Astrocyte (in vitro differentiated cells and primary cell): Measurements from ENCODE around the gene ZBTB17. TPM values are rescaled to one million over a fixed set of nuclear protein-coding genes. Genes with fewer than 3 reads are reported as not detected.

Experiments used
- DNase-seq: peaks from one replicate; pipeline ENCODE4 v3.0.0-alpha.2; 2010; ENCODE audit warnings: low read depth
- FAIRE-seq: peaks from 2 replicates; lab custom pipeline; 2011; peaks lifted over from hg19 to GRCh38; lab: Jason Lieb, UNC
- H2AFZ ChIP-seq: 2 replicates; pipeline ENCODE4 v1.6.0; 2012; ENCODE audit warnings: low read depth, low read length, inconsistent platforms
- H3K27ac ChIP-seq: 2 replicates; pipeline ENCODE4 v1.5.1; 2011; ENCODE audit warnings: low read depth, low read length, inconsistent platforms
- H3K27me3 ChIP-seq: 2 replicates; pipeline ENCODE4 v1.6.0; 2011; ENCODE audit warnings: low read length, inconsistent platforms; ENCODE audit not compliant: insufficient read depth
- H3K36me3 ChIP-seq: 2 replicates; pipeline ENCODE4 v1.5.1; 2011; ENCODE audit warnings: low read length, inconsistent platforms; ENCODE audit not compliant: insufficient read depth
- H3K4me1 ChIP-seq: 2 replicates; pipeline ENCODE4 v1.5.1; 2011; ENCODE audit warnings: low read length, inconsistent platforms; ENCODE audit not compliant: insufficient read depth
- H3K4me2 ChIP-seq: 2 replicates; pipeline ENCODE4 v1.6.0; 2012; ENCODE audit warnings: low read length, inconsistent platforms
- H3K4me3 ChIP-seq: 2 replicates; pipeline ENCODE4 v1.5.1; 2011; ENCODE audit warnings: low read depth, mild to moderate bottlenecking, low read length, inconsistent platforms; ENCODE audit not compliant: insufficient read depth
- H3K79me2 ChIP-seq: 2 replicates; pipeline ENCODE4 v1.6.0; 2012; ENCODE audit warnings: mild to moderate bottlenecking, low read length, inconsistent platforms; ENCODE audit not compliant: insufficient read depth
- H3K9ac ChIP-seq: 2 replicates; pipeline ENCODE4 v1.6.0; 2012; ENCODE audit warnings: mild to moderate bottlenecking, low read length, inconsistent platforms
- H3K9me3 ChIP-seq: 2 replicates; pipeline ENCODE4 v1.5.1; 2012; ENCODE audit warnings: low read depth, mild to moderate bottlenecking, low read length, inconsistent platforms; ENCODE audit not compliant: insufficient read depth
- H4K20me1 ChIP-seq: 2 replicates; pipeline ENCODE4 v1.6.0; 2012; ENCODE audit warnings: low read length, inconsistent platforms; ENCODE audit not compliant: insufficient read depth
- H3K27ac Mint-ChIP-seq: one replicate; pipeline ENCODE4 v1.8.0; 2021; ENCODE audit warnings: mild to moderate bottlenecking, mixed read lengths; ENCODE audit not compliant: unreplicated experiment
- H3K27me3 Mint-ChIP-seq: one replicate; pipeline ENCODE4 v1.8.0; 2021; ENCODE audit warnings: low read depth, mixed read lengths; ENCODE audit not compliant: unreplicated experiment
- H3K36me3 Mint-ChIP-seq: one replicate; pipeline ENCODE4 v1.8.0; 2021; ENCODE audit warnings: low read depth, mixed read lengths; ENCODE audit not compliant: unreplicated experiment
- H3K4me1 Mint-ChIP-seq: one replicate; pipeline ENCODE4 v1.8.0; 2021; ENCODE audit warnings: low read depth, mixed read lengths; ENCODE audit not compliant: unreplicated experiment
- H3K4me3 Mint-ChIP-seq: one replicate; pipeline ENCODE4 v1.8.0; 2021; ENCODE audit warnings: mild to moderate bottlenecking, moderate library complexity, mixed read lengths; ENCODE audit not compliant: unreplicated experiment
- H3K9me3 Mint-ChIP-seq: one replicate; pipeline ENCODE4 v1.8.0; 2021; ENCODE audit warnings: mild to moderate bottlenecking, mixed read lengths; ENCODE audit not compliant: unreplicated experiment
- CTCF ChIP-seq: IDR thresholded peaks from 2 replicates; pipeline ENCODE4 v1.5.1; 2011; ENCODE audit warnings: low read depth, mild to moderate bottlenecking, inconsistent platforms, low read length, moderate library complexity; ENCODE audit not compliant: insufficient read depth
- EZH2 ChIP-seq: IDR thresholded peaks from 2 replicates; pipeline ENCODE4 v1.6.1; 2012; ENCODE audit warnings: mild to moderate bottlenecking, low read length, inconsistent platforms; ENCODE audit not compliant: insufficient read depth
- total RNA-seq: library from RNA; stranded (reverse); gene quantifications from 2 replicates; pipeline ENCODE4 v1.2.1, GENCODE V29; 2021

Gene ZBTB17
- total RNA-seq, 1 donor from 2014 or later = 28.1 TPM

GRCh38 chr1:16014509-16015482, 38.9 kb upstream of the ZBTB17 start:
- Histone ChIP-seq H2AFZ (no peak overlapping the region), H3K4me3 (no peak overlapping the region), H4K20me1 (no peaks in the 10 kb centered on the region), H3K36me3 (no peaks in the 10 kb centered on the region), H3K4me1 (peaks cover 41% of the 10 kb centered on the region), H3K27ac (no peak overlapping the region), H3K4me2 (no peak overlapping the region), H3K27me3 (no peaks in the 10 kb centered on the region), H3K9ac (no peak overlapping the region), H3K79me2 (no peaks in the 10 kb centered on the region), H3K9me3 (no peaks in the 10 kb centered on the region)
- TF ChIP-seq EZH2 (no peak), CTCF (no peak)
- Mint-ChIP-seq H3K27me3 (peaks cover 2% of the 10 kb centered on the region), H3K4me1 (peaks cover 27% of the 10 kb centered on the region), H3K4me3 (peak overlapping the region; percentile 40), H3K9me3 (peaks cover 4% of the 10 kb centered on the region), H3K27ac (no peak overlapping the region), H3K36me3 (no peaks in the 10 kb centered on the region)
- FAIRE-seq (no peak), DNase-seq (no peak)

- H3K4me1 ChIP-seq = peaks cover 32% of the 10 kb centered on the region
- H2AFZ ChIP-seq = no peak overlapping the region
- H3K9ac ChIP-seq = peak overlapping the region; percentile 77
- no peak overlapping the region for H3K4me3 Mint-ChIP-seq
- peak overlapping the region; percentile 91 for H3K27ac Mint-ChIP-seq
- peaks cover 2% of the 10 kb centered on the region for H3K27me3 Mint-ChIP-seq
- H3K36me3 Mint-ChIP-seq = no peaks in the 10 kb centered on the region
- peaks cover 19% of the 10 kb centered on the region for H3K4me1 Mint-ChIP-seq
- H3K9me3 ChIP-seq = no peaks in the 10 kb centered on the region
- peak overlapping the region; percentile 83 for H3K4me2 ChIP-seq
- H3K79me2 ChIP-seq = no peaks in the 10 kb centered on the region
- peaks cover 4% of the 10 kb centered on the region for H3K9me3 Mint-ChIP-seq
- no peak overlapping the region for H3K27ac ChIP-seq
- TF ChIP-seq CTCF (no peak), EZH2 (no peak)
- no peak overlapping the region for H3K4me3 ChIP-seq
- no peaks in the 10 kb centered on the region for H4K20me1 ChIP-seq
- no peaks in the 10 kb centered on the region for H3K27me3 ChIP-seq
- DNase-seq = no peak
- H3K36me3 ChIP-seq = no peaks in the 10 kb centered on the region
- no peak for FAIRE-seq
These were observed 38.0 kb upstream of the ZBTB17 start for GRCh38 chr1:16013908-16014258.
